HepG2 (cell line): ENCODE data around the gene ANO9. TPM values are rescaled to one million over a fixed set of nuclear protein-coding genes. Genes with fewer than 3 reads are reported as not detected.
A peak's percentile ranks its signal among the peaks of the same experiment; 100 is the strongest.

Experiments
- AGO1 ChIP-seq: fragments of 200-400 bp; formaldehyde crosslinking; IDR thresholded peaks from 2 replicates; pipeline ENCODE4 v1.6.1; 2017; ENCODE audit warnings: mild to moderate bottlenecking, low read depth, low read length, moderate library complexity; ENCODE audit not compliant: poor library complexity, severe bottlenecking
- ATF7 ChIP-seq, 2 experiments: fragments of 450-650 bp in 1 of 2; sonication (generic) in 1 of 2; formaldehyde crosslinking in 1 of 2; IDR thresholded peaks; 2 replicates each; pipeline versions ENCODE4 v1.4.0 to v1.6.1; 2016 to 2020; ENCODE audit warnings: antibody characterized with exemption in 1 of 2, mild to moderate bottlenecking in 1 of 2, missing genetic modification reagents in 1 of 2
- CBX5 ChIP-seq: sonication (generic); formaldehyde crosslinking; IDR thresholded peaks from 2 replicates; pipeline ENCODE4 v1.4.0; 2020; ENCODE audit warnings: missing genetic modification reagents, borderline replicate concordance
- CEBPB ChIP-seq: IDR thresholded peaks from 2 replicates; pipeline ENCODE4 v1.6.1; 2011; ENCODE audit warnings: low read depth, low read length, improper control_type of control experiment, borderline replicate concordance
- GATA4 ChIP-seq: sonication (generic); IDR thresholded peaks from 2 replicates; pipeline ENCODE4 v1.6.1; 2016; ENCODE audit warnings: antibody characterized with exemption, low read depth, borderline replicate concordance
- GATAD2A ChIP-seq: IDR thresholded peaks from 2 replicates; pipeline ENCODE4 v1.6.1; 2016
- IRX3 ChIP-seq: sonication (generic); formaldehyde crosslinking; IDR thresholded peaks from 2 replicates; pipeline ENCODE4 v1.8.1; 2023; ENCODE audit warnings: mild to moderate bottlenecking, low read depth, missing genetic modification reagents, borderline replicate concordance
- JUND ChIP-seq: sonication (generic); formaldehyde crosslinking; IDR thresholded peaks from 2 replicates; pipeline ENCODE4 v1.8.0; 2022; ENCODE audit warnings: mild to moderate bottlenecking, missing genetic modification reagents
- KAT2B ChIP-seq: fragments of 150-350 bp; IDR thresholded peaks from 2 replicates; pipeline ENCODE4 v1.6.1; 2014; ENCODE audit warnings: low read depth, low read length, borderline replicate concordance
- KDM5A ChIP-seq: fragments of 200-600 bp; sonication (generic); IDR thresholded peaks from 2 replicates; pipeline ENCODE4 v1.7.0; 2018; ENCODE audit warnings: antibody characterized with exemption, mild to moderate bottlenecking, low read length, borderline replicate concordance
- KDM6A ChIP-seq: IDR thresholded peaks from 2 replicates; pipeline ENCODE4 v1.6.1; 2016; ENCODE audit warnings: low read depth
- MED8 ChIP-seq: sonication (generic); formaldehyde crosslinking; IDR thresholded peaks from 2 replicates; pipeline ENCODE4 v1.8.1; 2023; ENCODE audit warnings: mild to moderate bottlenecking, missing genetic modification reagents; ENCODE audit not compliant: insufficient replicate concordance
- NCOA5 ChIP-seq: sonication (generic); formaldehyde crosslinking; IDR thresholded peaks from 2 replicates; pipeline ENCODE4 v1.4.0; 2020; ENCODE audit warnings: missing genetic modification reagents
- NFKB2 ChIP-seq: sonication (generic); formaldehyde crosslinking; IDR thresholded peaks from 2 replicates; pipeline ENCODE4 v1.4.0; 2020; ENCODE audit warnings: missing genetic modification reagents, borderline replicate concordance
- SMAD3 ChIP-seq: sonication (generic); formaldehyde crosslinking; IDR thresholded peaks from 2 replicates; pipeline ENCODE4 v1.4.0; 2020; ENCODE audit warnings: missing genetic modification reagents
- SRSF4 ChIP-seq: fragments of 200-400 bp; formaldehyde crosslinking; IDR thresholded peaks from one replicate; pipeline ENCODE4 v1.6.1; 2018; ENCODE audit warnings: mild to moderate bottlenecking, low read depth, low read length, moderate library complexity; ENCODE audit not compliant: poor library complexity, severe bottlenecking
- ZBTB38 ChIP-seq: sonication (generic); formaldehyde crosslinking; IDR thresholded peaks from 2 replicates; pipeline ENCODE4 v1.5.1; 2020; ENCODE audit warnings: mild to moderate bottlenecking, missing genetic modification reagents
- ZFP62 ChIP-seq: sonication (generic); formaldehyde crosslinking; IDR thresholded peaks from 2 replicates; pipeline ENCODE4 v1.4.0; 2020; ENCODE audit warnings: missing genetic modification reagents
- ZNF256 ChIP-seq: sonication (generic); formaldehyde crosslinking; conservative IDR thresholded peaks from 2 replicates; pipeline ENCODE4 v1.4.0; 2020; ENCODE audit warnings: missing genetic modification reagents
- ZNF274 ChIP-seq: sonication (generic); formaldehyde crosslinking; IDR thresholded peaks from 2 replicates; pipeline ENCODE4 v1.5.1; 2020; ENCODE audit warnings: mild to moderate bottlenecking, missing genetic modification reagents
- ZNF3 ChIP-seq: IDR thresholded peaks from 2 replicates; pipeline ENCODE4 v1.7.0; 2017; ENCODE audit warnings: inconsistent platforms
- ZNF326 ChIP-seq: sonication (generic); formaldehyde crosslinking; IDR thresholded peaks from 2 replicates; pipeline ENCODE4 v1.4.0; 2020; ENCODE audit warnings: missing genetic modification reagents, borderline replicate concordance
- ZNF343 ChIP-seq: sonication (generic); formaldehyde crosslinking; IDR thresholded peaks from 2 replicates; pipeline ENCODE4 v1.4.0; 2020; ENCODE audit warnings: mild to moderate bottlenecking, missing genetic modification reagents
- ZNF776 ChIP-seq: sonication (generic); formaldehyde crosslinking; IDR thresholded peaks from 2 replicates; pipeline ENCODE4 v1.4.0; 2020; ENCODE audit warnings: mild to moderate bottlenecking, missing genetic modification reagents
- ZSCAN9 ChIP-seq: IDR thresholded peaks from 2 replicates; pipeline ENCODE4 v1.6.1; 2016; ENCODE audit warnings: borderline replicate concordance
- polyA plus RNA-seq, 8 experiments: library from polyadenylated mRNA; depleted of rRNA in 3 of 8; stranded (reverse) in 7 of 8; unstranded in 1 of 8; fragments of >200 nt; fragmentation: Illumina TruSeq in 4 of 8; extraction: Trizol in 4 of 8; gene quantifications; 2 replicates each; pipeline versions ENCODE4 v1.2.1 to v1.2.3, GENCODE V29; 2011 to 2016; ENCODE audit warnings: low read depth in 4 of 8, missing spikeins in 1 of 8, mixed read lengths in 1 of 8; ENCODE audit not compliant: insufficient read depth in 1 of 8
- total RNA-seq, 5 experiments: library from RNA; depleted of rRNA; stranded (reverse); fragments of >200 nt; fragmentation: Illumina TruSeq; extraction: Trizol; gene quantifications; 2 replicates each; pipeline ENCODE4 v1.2.3, GENCODE V29; 2016; ENCODE audit warnings: low read depth in 1 of 5
- TF ChIP-seq, protein P1 (sequence below): sonication (generic); formaldehyde crosslinking; IDR thresholded peaks from 2 replicates; pipeline ENCODE4 v1.5.0; 2020; ENCODE audit warnings: missing genetic modification reagents
- TF ChIP-seq, protein P2 (sequence below): sonication (generic); formaldehyde crosslinking; IDR thresholded peaks from 2 replicates; pipeline ENCODE4 v1.5.0; 2020; ENCODE audit warnings: mild to moderate bottlenecking, missing genetic modification reagents, moderate library complexity

ANO9 gene
- total and polyA plus RNA-seq, 2 of the 13 experiments (the other 11 are each of a cell fraction or from before 2014, with no cell fraction given) = 8.9 to 14.3 TPM

DNA sequence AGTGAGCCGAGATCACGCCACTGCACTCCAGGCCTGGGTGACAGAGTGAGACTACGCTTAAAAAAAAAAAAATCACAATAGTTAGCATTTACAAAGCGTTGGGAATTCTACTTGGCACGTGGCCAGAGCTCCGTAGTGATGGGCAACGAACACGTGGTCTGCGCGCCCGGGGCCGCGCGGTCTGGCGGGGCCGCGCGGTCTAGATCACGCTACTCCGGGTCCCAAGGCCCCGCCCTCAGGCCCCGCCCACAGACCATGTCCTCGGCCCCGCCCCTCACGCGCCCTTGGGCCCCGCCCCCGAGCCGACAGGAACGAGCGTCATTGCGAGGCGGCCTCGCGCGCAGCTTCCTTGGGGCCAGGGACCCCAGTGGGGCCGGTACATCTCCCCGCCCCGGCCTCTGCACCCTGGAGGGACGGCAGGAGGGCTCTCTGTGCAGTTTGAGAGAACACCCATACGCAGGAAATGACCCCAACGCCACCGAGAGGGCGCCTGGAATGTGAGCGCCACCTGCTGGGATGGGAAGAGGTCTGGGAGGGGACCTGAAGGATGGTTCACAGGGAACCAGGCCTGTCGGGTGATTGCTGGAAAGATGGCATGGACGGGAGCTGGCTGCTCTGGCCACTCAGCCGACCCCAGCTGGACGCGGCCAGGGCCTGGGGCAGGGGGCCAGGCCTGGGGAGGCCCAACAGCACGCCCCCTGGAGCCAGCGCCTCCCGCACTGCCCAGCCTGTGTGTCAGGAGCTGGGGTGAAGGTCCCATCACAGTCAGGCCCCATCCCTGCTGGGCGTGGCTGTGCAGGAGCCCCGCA is 6.3 kb upstream of the ANO9 start (continued):
- TF ChIP-seq ZNF256 (CRISPR knock-in tag) (no peak), CEBPB (no peak), KDM6A (no peak), SMAD3 (CRISPR knock-in tag) (no peak; the same call in 1 of the 2 replicates), CBX5 (CRISPR knock-in tag) (no peak; the same call in 1 of the 2 replicates), MED8 (no peak), ZFP62 (CRISPR knock-in tag) (no peak), ZNF326 (CRISPR knock-in tag) (no peak), AGO1 (peak; percentile 29), ZBTB38 (CRISPR knock-in tag) (peak; percentile 85), KDM5A (peak; percentile 79; the same call in 1 of the 2 replicates), ZNF3 (CRISPR knock-in tag) (no peak), IRX3 (0 out of 2 replicates have a peak, but pooled peaks have one; percentile 46), NCOA5 (CRISPR knock-in tag) (no peak), ATF7 (IDR thresholded peaks at IDR 0.05) (no peak), ATF7 (CRISPR knock-in tag; IDR thresholded peaks at IDR 0.05) (0 out of 2 replicates have a peak, but pooled peaks have one; percentile 28), JUND (no peak), GATA4 (0 out of 2 replicates have a peak, but pooled peaks have one; percentile 51), ZSCAN9 (0 out of 2 replicates have a peak, but pooled peaks have one; percentile 32), ZNF343 (CRISPR knock-in tag) (0 out of 2 replicates have a peak, but pooled peaks have one; percentile 57), GATAD2A (CRISPR knock-in tag) (peak; percentile 68), ZNF274 (CRISPR knock-in tag) (peak; percentile 72), ZNF776 (CRISPR knock-in tag) (no peak; the same call in none of the 2 replicates), KAT2B (no peak), SRSF4 (no peak), NFKB2 (CRISPR knock-in tag) (peak; percentile 71; the same call in 1 of the 2 replicates)
- TF ChIP-seq, protein P1, sequence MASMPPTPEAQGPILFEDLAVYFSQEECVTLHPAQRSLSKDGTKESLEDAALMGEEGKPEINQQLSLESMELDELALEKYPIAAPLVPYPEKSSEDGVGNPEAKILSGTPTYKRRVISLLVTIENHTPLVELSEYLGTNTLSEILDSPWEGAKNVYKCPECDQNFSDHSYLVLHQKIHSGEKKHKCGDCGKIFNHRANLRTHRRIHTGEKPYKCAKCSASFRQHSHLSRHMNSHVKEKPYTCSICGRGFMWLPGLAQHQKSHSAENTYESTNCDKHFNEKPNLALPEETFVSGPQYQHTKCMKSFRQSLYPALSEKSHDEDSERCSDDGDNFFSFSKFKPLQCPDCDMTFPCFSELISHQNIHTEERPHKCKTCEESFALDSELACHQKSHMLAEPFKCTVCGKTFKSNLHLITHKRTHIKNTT (CRISPR knock-in tag) = no peak
- TF ChIP-seq, protein P2, sequence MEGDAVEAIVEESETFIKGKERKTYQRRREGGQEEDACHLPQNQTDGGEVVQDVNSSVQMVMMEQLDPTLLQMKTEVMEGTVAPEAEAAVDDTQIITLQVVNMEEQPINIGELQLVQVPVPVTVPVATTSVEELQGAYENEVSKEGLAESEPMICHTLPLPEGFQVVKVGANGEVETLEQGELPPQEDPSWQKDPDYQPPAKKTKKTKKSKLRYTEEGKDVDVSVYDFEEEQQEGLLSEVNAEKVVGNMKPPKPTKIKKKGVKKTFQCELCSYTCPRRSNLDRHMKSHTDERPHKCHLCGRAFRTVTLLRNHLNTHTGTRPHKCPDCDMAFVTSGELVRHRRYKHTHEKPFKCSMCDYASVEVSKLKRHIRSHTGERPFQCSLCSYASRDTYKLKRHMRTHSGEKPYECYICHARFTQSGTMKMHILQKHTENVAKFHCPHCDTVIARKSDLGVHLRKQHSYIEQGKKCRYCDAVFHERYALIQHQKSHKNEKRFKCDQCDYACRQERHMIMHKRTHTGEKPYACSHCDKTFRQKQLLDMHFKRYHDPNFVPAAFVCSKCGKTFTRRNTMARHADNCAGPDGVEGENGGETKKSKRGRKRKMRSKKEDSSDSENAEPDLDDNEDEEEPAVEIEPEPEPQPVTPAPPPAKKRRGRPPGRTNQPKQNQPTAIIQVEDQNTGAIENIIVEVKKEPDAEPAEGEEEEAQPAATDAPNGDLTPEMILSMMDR (CRISPR knock-in tag) = peak; percentile 99
